K562 (cell line): ENCODE results near the gene MAML1. TPM values are rescaled to one million over a fixed set of nuclear protein-coding genes. Genes with fewer than 3 reads are reported as not detected.
A peak's percentile ranks its signal among the peaks of the same experiment; 100 is the strongest.

Experiments
- ATF7 ChIP-seq: fragments of 450-650 bp; IDR thresholded peaks from 2 replicates; pipeline ENCODE4 v1.7.1; 2014; ENCODE audit warnings: mild to moderate bottlenecking, moderate library complexity
- CHD4 ChIP-seq: fragments of 200-600 bp; sonication (generic); IDR thresholded peaks from 3 replicates; pipeline ENCODE4 v1.6.1; 2012; ENCODE audit warnings: low read depth, mild to moderate bottlenecking, mixed read lengths, low read length, inconsistent platforms; ENCODE audit not compliant: insufficient read depth, insufficient replicate concordance, poor library complexity, severe bottlenecking
- EHMT2 ChIP-seq: fragments of 450-650 bp; IDR thresholded peaks from 2 replicates; pipeline ENCODE4 v1.6.1; 2018; ENCODE audit warnings: antibody characterized with exemption
- NEUROD1 ChIP-seq: fragments of 150-350 bp; IDR thresholded peaks from 2 replicates; pipeline ENCODE4 v1.6.1; 2014; ENCODE audit warnings: borderline replicate concordance, low read length, low read depth; ENCODE audit not compliant: partially characterized antibody
- NFYB ChIP-seq: IDR thresholded peaks from 2 replicates; pipeline ENCODE4 v1.6.1; 2011; ENCODE audit warnings: mild to moderate bottlenecking, moderate library complexity; ENCODE audit not compliant: insufficient read length; ENCODE audit errors: extremely low read depth
- NR2C2 ChIP-seq, 2 experiments: fragments of 200-800 bp in 1 of 2; sonication (Bioruptor generic) in 1 of 2; sonication (generic) in 1 of 2; formaldehyde crosslinking in 1 of 2; IDR thresholded peaks; 2 replicates each; pipeline versions ENCODE4 v1.6.1 to v1.8.0; 2016 to 2022; ENCODE audit warnings: mild to moderate bottlenecking in 1 of 2, missing compliant biosample characterization in 1 of 2, missing genetic modification characterization in 1 of 2, missing genetic modification reagents in 1 of 2
- STAG1 ChIP-seq: sonication (generic); formaldehyde crosslinking; IDR thresholded peaks from 2 replicates; pipeline ENCODE4 v1.5.0; 2020; ENCODE audit warnings: missing genetic modification reagents, borderline replicate concordance
- ZBED1 ChIP-seq: IDR thresholded peaks from 2 replicates; pipeline ENCODE4 v1.6.1; 2014
- ZNF175 ChIP-seq: fragments of 200-800 bp; sonication (Bioruptor generic); IDR thresholded peaks from 2 replicates; pipeline ENCODE4 v1.6.1; 2016; ENCODE audit warnings: low read depth, mild to moderate bottlenecking, missing genetic modification characterization, missing compliant biosample characterization
- ZNF347 ChIP-seq: fragments of 450-650 bp; formaldehyde crosslinking; IDR thresholded peaks from 2 replicates; pipeline ENCODE4 v1.4.0; 2020; ENCODE audit warnings: low read depth, mild to moderate bottlenecking, moderate library complexity
- ZNF75A ChIP-seq: fragments of 450-650 bp; formaldehyde crosslinking; IDR thresholded peaks from 2 replicates; pipeline ENCODE4 v1.4.0; 2020; ENCODE audit warnings: mild to moderate bottlenecking
- polyA plus RNA-seq, 8 experiments: library from polyadenylated mRNA; depleted of rRNA in 4 of 8; stranded (reverse) in 5 of 8; unstranded in 3 of 8; fragments of >200 nt; fragmentation: Nextera tagmentation in 2 of 8; fragmentation: Illumina TruSeq in 1 of 8; extraction: Ambion mirVana in 2 of 8; extraction: Trizol in 1 of 8; gene quantifications; 2 replicates each; pipeline versions ENCODE4 v1.2.1 to v1.2.3, GENCODE V29; 2011 to 2014; ENCODE audit warnings: inconsistent platforms in 1 of 8, missing spikeins in 1 of 8
- total RNA-seq, 7 experiments: library from RNA; depleted of rRNA in 6 of 7; stranded (reverse); fragments of >200 nt in 6 of 7; fragmentation: Illumina TruSeq in 2 of 7; extraction: Trizol in 2 of 7; gene quantifications; 2 replicates each; pipeline versions ENCODE4 v1.2.1 to v1.2.3, GENCODE V29; 2011 to 2021; ENCODE audit warnings: low replicate concordance in 1 of 7
- TF ChIP-seq, protein P1 (sequence below): fragments of 150-350 bp; IDR thresholded peaks from 2 replicates; pipeline ENCODE4 v1.6.1; 2014; ENCODE audit warnings: low read depth, mild to moderate bottlenecking, low read length, borderline replicate concordance
- TF ChIP-seq, protein P2 (sequence below): IDR thresholded peaks from 2 replicates; pipeline ENCODE4 v1.6.1; 2014; ENCODE audit warnings: antibody characterized with exemption
- TF ChIP-seq, protein P3 (sequence below): fragments of 250-450 bp; sonication (Bioruptor Pico); IDR thresholded peaks from 2 replicates; pipeline ENCODE4 v1.5.0; 2022; ENCODE audit warnings: mild to moderate bottlenecking
- TF ChIP-seq, protein P4 (sequence below): fragments of 250-450 bp; sonication (Bioruptor Pico); IDR thresholded peaks from 2 replicates; pipeline ENCODE4 v1.5.0; 2021; ENCODE audit warnings: mild to moderate bottlenecking, moderate library complexity

The MAML1 gene
- total and polyA plus RNA-seq, 9 of the 15 experiments (the other 6 are each of a cell fraction or from before 2014, with no cell fraction given) = 0.32 to 18.4 (median 7.0) TPM

DNA sequence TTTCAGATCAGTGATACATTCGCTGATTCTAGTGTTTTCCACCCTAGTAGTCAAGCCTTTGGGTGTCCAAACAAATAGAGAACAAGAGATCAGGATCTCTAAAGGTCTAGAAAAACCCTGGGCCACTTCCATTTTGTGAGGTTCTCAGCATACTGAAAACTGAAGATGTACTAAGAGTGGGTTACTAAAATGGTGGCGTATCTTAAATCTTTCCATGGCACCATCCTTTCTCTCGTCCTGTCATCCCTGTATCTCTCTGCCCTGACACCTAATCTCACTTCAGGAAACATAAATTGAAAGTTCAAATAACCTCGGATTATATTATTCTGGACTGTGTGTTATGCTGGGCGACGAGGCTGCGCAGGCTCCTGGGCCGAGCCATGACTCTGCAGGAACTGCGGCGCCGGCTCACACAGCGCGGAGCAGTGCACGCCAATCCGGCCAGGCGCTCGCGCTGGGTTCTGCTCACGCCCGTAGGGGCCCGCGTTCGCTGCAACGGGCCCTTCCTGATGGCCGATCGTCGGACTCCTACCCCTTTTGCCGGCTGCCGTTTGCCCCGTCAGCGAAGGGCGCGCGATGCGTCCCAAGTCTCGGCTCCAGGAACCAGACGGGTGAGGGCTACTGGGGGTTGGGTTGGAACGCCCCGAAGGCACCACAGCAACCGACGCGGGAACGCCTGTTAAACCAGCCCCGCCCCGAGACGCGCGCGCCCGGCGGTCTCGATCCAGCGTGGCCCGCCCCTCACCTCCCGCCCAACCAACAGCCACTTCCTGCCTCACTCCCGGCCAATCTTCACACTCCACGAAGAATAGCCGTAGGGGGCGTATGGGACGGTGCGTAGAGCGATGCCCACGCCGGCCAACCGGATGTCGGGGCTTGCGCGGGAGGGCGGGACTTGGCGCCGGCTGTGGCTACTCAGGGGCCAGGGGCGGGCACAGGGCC, 34.4 kb upstream of the MAML1 start (continued):
- TF ChIP-seq, protein P1, sequence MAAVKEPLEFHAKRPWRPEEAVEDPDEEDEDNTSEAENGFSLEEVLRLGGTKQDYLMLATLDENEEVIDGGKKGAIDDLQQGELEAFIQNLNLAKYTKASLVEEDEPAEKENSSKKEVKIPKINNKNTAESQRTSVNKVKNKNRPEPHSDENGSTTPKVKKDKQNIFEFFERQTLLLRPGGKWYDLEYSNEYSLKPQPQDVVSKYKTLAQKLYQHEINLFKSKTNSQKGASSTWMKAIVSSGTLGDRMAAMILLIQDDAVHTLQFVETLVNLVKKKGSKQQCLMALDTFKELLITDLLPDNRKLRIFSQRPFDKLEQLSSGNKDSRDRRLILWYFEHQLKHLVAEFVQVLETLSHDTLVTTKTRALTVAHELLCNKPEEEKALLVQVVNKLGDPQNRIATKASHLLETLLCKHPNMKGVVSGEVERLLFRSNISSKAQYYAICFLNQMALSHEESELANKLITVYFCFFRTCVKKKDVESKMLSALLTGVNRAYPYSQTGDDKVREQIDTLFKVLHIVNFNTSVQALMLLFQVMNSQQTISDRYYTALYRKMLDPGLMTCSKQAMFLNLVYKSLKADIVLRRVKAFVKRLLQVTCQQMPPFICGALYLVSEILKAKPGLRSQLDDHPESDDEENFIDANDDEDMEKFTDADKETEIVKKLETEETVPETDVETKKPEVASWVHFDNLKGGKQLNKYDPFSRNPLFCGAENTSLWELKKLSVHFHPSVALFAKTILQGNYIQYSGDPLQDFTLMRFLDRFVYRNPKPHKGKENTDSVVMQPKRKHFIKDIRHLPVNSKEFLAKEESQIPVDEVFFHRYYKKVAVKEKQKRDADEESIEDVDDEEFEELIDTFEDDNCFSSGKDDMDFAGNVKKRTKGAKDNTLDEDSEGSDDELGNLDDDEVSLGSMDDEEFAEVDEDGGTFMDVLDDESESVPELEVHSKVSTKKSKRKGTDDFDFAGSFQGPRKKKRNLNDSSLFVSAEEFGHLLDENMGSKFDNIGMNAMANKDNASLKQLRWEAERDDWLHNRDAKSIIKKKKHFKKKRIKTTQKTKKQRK = peak; percentile 93
- TF ChIP-seq, protein P2, sequence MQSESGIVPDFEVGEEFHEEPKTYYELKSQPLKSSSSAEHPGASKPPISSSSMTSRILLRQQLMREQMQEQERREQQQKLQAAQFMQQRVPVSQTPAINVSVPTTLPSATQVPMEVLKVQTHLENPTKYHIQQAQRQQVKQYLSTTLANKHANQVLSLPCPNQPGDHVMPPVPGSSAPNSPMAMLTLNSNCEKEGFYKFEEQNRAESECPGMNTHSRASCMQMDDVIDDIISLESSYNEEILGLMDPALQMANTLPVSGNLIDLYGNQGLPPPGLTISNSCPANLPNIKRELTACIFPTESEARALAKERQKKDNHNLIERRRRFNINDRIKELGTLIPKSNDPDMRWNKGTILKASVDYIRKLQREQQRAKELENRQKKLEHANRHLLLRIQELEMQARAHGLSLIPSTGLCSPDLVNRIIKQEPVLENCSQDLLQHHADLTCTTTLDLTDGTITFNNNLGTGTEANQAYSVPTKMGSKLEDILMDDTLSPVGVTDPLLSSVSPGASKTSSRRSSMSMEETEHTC = no peak
- TF ChIP-seq, protein P3, sequence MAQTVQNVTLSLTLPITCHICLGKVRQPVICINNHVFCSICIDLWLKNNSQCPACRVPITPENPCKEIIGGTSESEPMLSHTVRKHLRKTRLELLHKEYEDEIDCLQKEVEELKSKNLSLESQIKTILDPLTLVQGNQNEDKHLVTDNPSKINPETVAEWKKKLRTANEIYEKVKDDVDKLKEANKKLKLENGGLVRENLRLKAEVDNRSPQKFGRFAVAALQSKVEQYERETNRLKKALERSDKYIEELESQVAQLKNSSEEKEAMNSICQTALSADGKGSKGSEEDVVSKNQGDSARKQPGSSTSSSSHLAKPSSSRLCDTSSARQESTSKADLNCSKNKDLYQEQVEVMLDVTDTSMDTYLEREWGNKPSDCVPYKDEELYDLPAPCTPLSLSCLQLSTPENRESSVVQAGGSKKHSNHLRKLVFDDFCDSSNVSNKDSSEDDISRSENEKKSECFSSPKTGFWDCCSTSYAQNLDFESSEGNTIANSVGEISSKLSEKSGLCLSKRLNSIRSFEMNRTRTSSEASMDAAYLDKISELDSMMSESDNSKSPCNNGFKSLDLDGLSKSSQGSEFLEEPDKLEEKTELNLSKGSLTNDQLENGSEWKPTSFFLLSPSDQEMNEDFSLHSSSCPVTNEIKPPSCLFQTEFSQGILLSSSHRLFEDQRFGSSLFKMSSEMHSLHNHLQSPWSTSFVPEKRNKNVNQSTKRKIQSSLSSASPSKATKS (CRISPR knock-in tag) = no peak
- TF ChIP-seq, protein P4, sequence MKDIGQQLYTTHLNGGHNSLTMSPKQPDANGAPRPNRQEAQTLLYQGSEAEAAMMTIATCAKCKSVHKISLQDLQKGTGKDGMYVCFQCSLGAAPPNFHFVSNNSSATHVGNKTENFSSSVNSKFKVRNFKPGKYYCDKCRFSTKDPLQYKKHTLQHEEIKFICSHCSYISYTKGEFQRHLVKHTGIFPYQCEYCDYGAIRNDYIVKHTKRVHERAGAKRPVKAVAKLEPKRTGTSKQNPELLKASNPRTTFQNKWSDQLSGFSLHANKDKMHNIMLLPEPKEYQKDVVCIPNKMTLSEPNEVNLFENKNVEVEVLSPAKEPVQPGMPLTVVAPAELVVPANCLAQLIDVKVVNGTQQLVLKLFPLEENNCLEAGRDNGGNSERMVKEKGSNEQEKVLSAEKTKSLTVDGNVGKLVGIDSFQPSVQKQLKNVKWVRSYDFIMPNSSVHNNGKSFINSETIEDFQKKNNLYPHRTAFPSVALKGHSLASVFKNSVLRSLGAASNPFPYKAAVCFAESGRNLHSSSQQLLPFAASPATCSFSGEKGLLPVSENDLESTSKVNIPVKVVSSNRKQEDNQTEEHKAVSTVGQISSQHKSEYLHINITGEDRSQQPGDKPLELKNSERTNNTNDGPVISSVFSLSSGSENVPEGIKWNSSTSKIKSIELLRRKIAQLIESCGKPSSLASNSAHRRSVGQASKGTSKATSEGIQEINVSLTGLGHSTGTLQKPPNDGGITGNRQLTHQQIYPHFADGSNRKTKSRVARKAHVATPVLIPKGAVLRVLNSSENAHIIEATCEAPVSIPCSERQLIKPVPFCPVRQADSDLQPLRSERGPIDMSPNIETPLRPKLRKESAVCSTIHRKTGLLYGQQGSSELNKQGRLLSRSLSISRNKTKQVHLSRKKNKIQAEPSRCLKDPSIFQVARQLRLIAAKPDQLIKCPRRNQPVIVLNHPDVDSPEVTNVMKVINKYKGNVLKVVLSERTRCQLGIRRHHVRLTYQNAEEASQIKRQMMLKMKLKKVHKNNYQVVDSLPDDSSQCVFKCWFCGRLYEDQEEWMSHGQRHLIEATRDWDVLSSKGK (CRISPR knock-in tag) = no peak
- TF ChIP-seq STAG1 (CRISPR knock-in tag) = no peak
- peak; percentile 95 for TF ChIP-seq NFYB
- no peak for TF ChIP-seq ZBED1
- TF ChIP-seq ATF7 = peak; percentile 79; the same call in 1 of the 2 replicates
- TF ChIP-seq ZNF347 (CRISPR knock-in tag) = no peak
- TF ChIP-seq ZNF75A (CRISPR knock-in tag) = no peak
- no peak for TF ChIP-seq CHD4
- TF ChIP-seq NEUROD1 = peak; percentile 96
- TF ChIP-seq EHMT2 = no peak
- no peak for TF ChIP-seq ZNF175 (CRISPR knock-in tag)
- no peak for TF ChIP-seq NR2C2 (CRISPR knock-in tag; IDR thresholded peaks at IDR 0.05)
- no peak for TF ChIP-seq NR2C2 (tag; IDR thresholded peaks at IDR 0.05)
